GM12878 (cell line): ENCODE results near the gene GALK2. TPM values are rescaled to one million over a fixed set of nuclear protein-coding genes. Genes with fewer than 3 reads are reported as not detected.

Source experiments
- ATAC-seq: fragments of 200-7000 bp; cut with Tn5 transposase; 3 replicates; pipeline ENCODE4 v1.9.1; 2020; ENCODE audit warnings: mild to moderate bottlenecking, moderate library complexity
- BruUV-seq: library from RNA; stranded (reverse); fragments of 400-500 nt; replicated peaks from 2 replicates; lab custom pipeline; 2021; lab: Mats Ljungman, UMichigan
- CTCF ChIA-PET: fragments of 300-600 bp; sonication (Branson Sonifier 250); formaldehyde crosslinking; extraction: SDS; loops from one replicate; lab custom pipeline; 2021; ENCODE audit warnings: inconsistent platforms; lab: Yijun Ruan, JAX
- POLR2A ChIA-PET: fragments of 350-600 bp; formaldehyde crosslinking; extraction: SDS; loops from one replicate; lab custom pipeline; 2021; ENCODE audit warnings: inconsistent platforms; lab: Charles Lee
- RAD21 ChIA-PET: fragments of 300-600 bp; sonication (Branson Sonifier 250); formaldehyde crosslinking; loops from one replicate; lab custom pipeline; 2023; ENCODE audit warnings: antibody characterized with exemption; ENCODE audit not compliant: unreplicated experiment; lab: Charles Lee
- SMC1A ChIA-PET: fragments of 300-600 bp; sonication (Branson Sonifier 250); formaldehyde crosslinking; loops from one replicate; lab custom pipeline; 2023; ENCODE audit not compliant: unreplicated experiment, uncharacterized antibody; lab: Charles Lee
- DNase-seq: peaks from one replicate; pipeline ENCODE4 v3.0.0-alpha.2; 2011; ENCODE audit warnings: low read depth, low spot score
- FAIRE-seq: peaks from 3 replicates; lab custom pipeline; 2011; peaks lifted over from hg19 to GRCh38; lab: Jason Lieb, UNC
- H2AFZ ChIP-seq: 2 replicates; pipeline ENCODE4 v1.6.0; 2011; ENCODE audit warnings: low read depth, low read length, control low read depth; ENCODE audit not compliant: control insufficient read depth
- H3K27ac ChIP-seq: 2 replicates; pipeline ENCODE4 v1.5.1; 2011; ENCODE audit warnings: control low read depth; ENCODE audit not compliant: control insufficient read depth, insufficient read depth
- H3K27me3 ChIP-seq, 2 experiments: replicated peaks in 1 of 2; 2 replicates each; pipeline versions ENCODE4 v1.6.0 to v1.6.1; 2011; ENCODE audit warnings: low read length in 1 of 2; ENCODE audit not compliant: control insufficient read depth in 2 of 2, insufficient read depth in 2 of 2
- H3K36me3 ChIP-seq, 2 experiments: 2 replicates each; pipeline ENCODE4 v1.5.1; 2011; ENCODE audit warnings: low read length in 1 of 2; ENCODE audit not compliant: control insufficient read depth in 2 of 2, insufficient read depth in 2 of 2
- H3K4me1 ChIP-seq: 2 replicates; pipeline ENCODE4 v1.6.1; 2011; ENCODE audit warnings: mild to moderate bottlenecking, low read length, moderate library complexity, mixed read lengths; ENCODE audit not compliant: control insufficient read depth, insufficient read depth
- H3K4me2 ChIP-seq: 2 replicates; pipeline ENCODE4 v1.6.0; 2011; ENCODE audit warnings: control low read depth; ENCODE audit not compliant: control insufficient read depth, insufficient read depth
- H3K4me3 ChIP-seq: fragments of 200-600 bp; sonication (generic); 2 replicates; pipeline ENCODE4 v1.5.1; 2016
- H3K79me2 ChIP-seq: 2 replicates; pipeline ENCODE4 v1.6.0; 2011; ENCODE audit warnings: low read length; ENCODE audit not compliant: control insufficient read depth, insufficient read depth
- H3K9ac ChIP-seq: 2 replicates; pipeline ENCODE4 v1.8.0; 2011; ENCODE audit warnings: low read length, control low read depth, mixed read lengths; ENCODE audit not compliant: control insufficient read depth, insufficient read depth
- H3K9me3 ChIP-seq: replicated peaks from 3 replicates; pipeline ENCODE4 v1.5.1; 2011; ENCODE audit warnings: mild to moderate bottlenecking, low read length; ENCODE audit not compliant: control insufficient read depth, insufficient read depth
- H4K20me1 ChIP-seq: 2 replicates; pipeline ENCODE4 v1.6.0; 2011; ENCODE audit not compliant: control insufficient read depth, insufficient read depth
- IRF5 ChIP-seq: fragments of 450-650 bp; IDR thresholded peaks from 2 replicates; pipeline ENCODE4 v1.6.1; 2017; ENCODE audit warnings: borderline replicate concordance
- JUND ChIP-seq: IDR thresholded peaks from 2 replicates; pipeline ENCODE4 v1.6.1; 2012; ENCODE audit warnings: low read depth, mild to moderate bottlenecking, low read length, improper control_type of control experiment, moderate library complexity
- POLR2A ChIP-seq: IDR thresholded peaks from 2 replicates; pipeline ENCODE4 v1.6.1; 2011; ENCODE audit warnings: low read depth, mild to moderate bottlenecking, low read length
- RCOR1 ChIP-seq: conservative IDR thresholded peaks from 2 replicates; pipeline ENCODE4 v1.6.1; 2012; ENCODE audit warnings: low read depth, low read length, improper control_type of control experiment
- RELB ChIP-seq: fragments of 450-650 bp; IDR thresholded peaks from 2 replicates; pipeline ENCODE4 v1.6.1; 2017; ENCODE audit warnings: low read depth, mild to moderate bottlenecking, moderate library complexity
- STAT3 ChIP-seq: IDR thresholded peaks from 2 replicates; pipeline ENCODE4 v1.6.1; 2011; ENCODE audit warnings: low read depth, low read length, improper control_type of control experiment
- SUZ12 ChIP-seq: fragments of 200-600 bp; sonication (generic); IDR thresholded peaks from one replicate; pipeline ENCODE4 v1.6.1; 2018; ENCODE audit warnings: antibody characterized with exemption, mild to moderate bottlenecking; ENCODE audit not compliant: unreplicated experiment
- TCF7 ChIP-seq: IDR thresholded peaks from 2 replicates; pipeline ENCODE4 v1.6.1; 2014; ENCODE audit warnings: antibody characterized with exemption, borderline replicate concordance
- WGBS: methylation state at CpG from one replicate; pipeline ENCODE4 v1.1.6; 2016; ENCODE audit warnings: low lambda C conversion rate; ENCODE audit not compliant: insufficient replicate concordance, insufficient coverage; ENCODE audit errors: missing lambda C conversion rate; 5-methylcytosine and 5-hydroxymethylcytosine counted together
- in situ Hi-C: fragments of 300-500 bp; cut with MboI; formaldehyde crosslinking; loops from 9 replicates; pipeline ENCODE4 v1.14.3; 2018; ENCODE audit warnings: mixed read lengths
- intact Hi-C: fragments of 100-400 bp; cut with micrococcal nuclease; formaldehyde crosslinking; loops from one replicate; pipeline ENCODE4 v1.14.2; 2022; ENCODE audit not compliant: unreplicated experiment
- polyA plus RNA-seq, 11 experiments: library from polyadenylated mRNA; depleted of rRNA in 4 of 11; unstranded in 6 of 11; stranded (reverse) in 5 of 11; fragments of >200 nt; fragmentation: Nextera tagmentation in 4 of 11; fragmentation: Illumina TruSeq in 1 of 11; extraction: Ambion mirVana in 4 of 11; extraction: Trizol in 1 of 11; gene quantifications; 1 replicate in 1 of 11; 2 replicates in 10 of 11; pipeline versions ENCODE4 v1.2.1 to v1.2.3, GENCODE V29; 2011 to 2016; ENCODE audit warnings: inconsistent platforms in 2 of 11, missing spikeins in 2 of 11, low read depth in 1 of 11
- total RNA-seq, 4 experiments: library from RNA; depleted of rRNA in 3 of 4; stranded (reverse); fragments of >200 nt in 3 of 4; fragmentation: Illumina TruSeq in 1 of 4; extraction: Trizol in 1 of 4; gene quantifications; 2 replicates each; pipeline versions ENCODE4 v1.2.1 to v1.2.3, GENCODE V29; 2013 to 2021

The GALK2 gene
- total and polyA plus RNA-seq, 10 of the 15 experiments (the other 5 are each of a cell fraction or from before 2014, with no cell fraction given): 11.9 to 26.7 (median 15.4) TPM

GRCh38 chr15:49179433-49180190, 9.6 kb downstream of the GALK2 start:
- ChIA-PET CTCF (interaction anchor here (0.6 to 1.6 kb wide), 2 partner anchors 33 to 152 kb away, joined by 3 to 9 read pairs; no protein-coding TSS in a partner anchor), POLR2A (no interaction called here), RAD21 (no interaction called here), SMC1A (interaction anchor here (1.1 kb wide), 1 partner anchor 25 kb away, joined by 3 read pairs; no protein-coding TSS in a partner anchor)
- no peaks in the 10 kb centered on the region for H3K79me2 ChIP-seq
- H2AFZ ChIP-seq: no peak overlapping the region
- DNase-seq: no peak
- in situ Hi-C loops: no loop called here
- no peak overlapping the region for H3K27ac ChIP-seq
- no peaks in the 10 kb centered on the region for H3K36me3 ChIP-seq
- TF ChIP-seq SUZ12 (no peak), JUND (no peak), TCF7 (no peak), STAT3 (no peak), RCOR1 (no peak), RELB (no peak), POLR2A (no peak), IRF5 (no peak)
- no peaks in the 10 kb centered on the region for H3K4me1 ChIP-seq
- ATAC-seq: no peak
- H3K27me3 ChIP-seq: no peaks in the 10 kb centered on the region
- no peak for FAIRE-seq
- no peaks in the 10 kb centered on the region for H4K20me1 ChIP-seq
- no peak overlapping the region for H3K4me3 ChIP-seq
- 100% methylated on average over 1 of the region's 1 CpG for WGBS
- H3K9ac ChIP-seq: no peak overlapping the region
- no TSS peak for BruUV-seq
- H3K4me2 ChIP-seq: no peak overlapping the region
- intact Hi-C loops: no loop called here
- H3K9me3 ChIP-seq: no peaks in the 10 kb centered on the region; the same call in 2 of the 3 replicates
